Measurements from ENCODE around the gene BPGM.

Gene BPGM

GRCh38 chr7:134623193-134623592 is 23.5 kb upstream of the BPGM start:
- H3K27me3 ChIP-seq (ENCODE audit: control insufficient read depth, low read length), result peaks cover 57% of the 10 kb centered on the region
- TF ChIP-seq EZH2phosphoT487 (IDR thresholded peaks at IDR 0.05; ENCODE audit: borderline replicate concordance, low read length) (no peak), CTCF (IDR thresholded peaks at IDR 0.05; ENCODE audit: low read depth, low read length, poor library complexity, severe bottlenecking) (no peak)

GRCh38 chr7:134625550-134625949 is 21.1 kb upstream of the BPGM start:
- H3K27ac ChIP-seq (ENCODE audit: low read depth, low read length), result no peak overlapping the region
- TF ChIP-seq EZH2phosphoT487 (IDR thresholded peaks at IDR 0.05; ENCODE audit: borderline replicate concordance, low read length), result no peak
- no peak for TF ChIP-seq CTCF (IDR thresholded peaks at IDR 0.05; ENCODE audit: low read depth, low read length, poor library complexity, severe bottlenecking)
- H3K4me3 ChIP-seq (ENCODE audit: low read length), result no peak overlapping the region
- no peaks in the 10 kb centered on the region for H3K4me1 ChIP-seq (ENCODE audit: control insufficient read depth, low read length)
- H3K36me3 ChIP-seq (ENCODE audit: control insufficient read depth, low read length), result no peaks in the 10 kb centered on the region
- no peaks in the 10 kb centered on the region for H4K20me1 ChIP-seq (ENCODE audit: control insufficient read depth, insufficient read depth, low read depth, low read length)
- H3K79me2 ChIP-seq (ENCODE audit: control insufficient read depth, low read length), result no peaks in the 10 kb centered on the region
- no peaks in the 10 kb centered on the region for H3K9me3 ChIP-seq (ENCODE audit: control insufficient read depth, insufficient read depth, low read length)
- H3K9me2 ChIP-seq (replicated peaks; ENCODE audit: control insufficient read depth, low read length), result no peaks in the 10 kb centered on the region
- no peak overlapping the region for H3K4me2 ChIP-seq (ENCODE audit: low read length)
- peaks cover 58% of the 10 kb centered on the region for H3K27me3 ChIP-seq (ENCODE audit: control insufficient read depth, low read length)
- no peaks in the 10 kb centered on the region for H3F3A ChIP-seq (ENCODE audit: control insufficient read depth, insufficient read depth)

More at GRCh38 chr7:134623193-134623592, 23.5 kb upstream of the BPGM start:
- H3K4me3 ChIP-seq (ENCODE audit: low read length), result no peak overlapping the region
- no peaks in the 10 kb centered on the region for H3K9me2 ChIP-seq (replicated peaks; ENCODE audit: control insufficient read depth, low read length)
- no peaks in the 10 kb centered on the region for H3K36me3 ChIP-seq (ENCODE audit: control insufficient read depth, low read length)
- no peak overlapping the region for H3K27ac ChIP-seq (ENCODE audit: low read depth, low read length)
- no peaks in the 10 kb centered on the region for H4K20me1 ChIP-seq (ENCODE audit: control insufficient read depth, insufficient read depth, low read depth, low read length)
- no peaks in the 10 kb centered on the region for H3K4me1 ChIP-seq (ENCODE audit: control insufficient read depth, low read length)
- H3K79me2 ChIP-seq (ENCODE audit: control insufficient read depth, low read length), result no peaks in the 10 kb centered on the region
- no peak overlapping the region for H3K4me2 ChIP-seq (ENCODE audit: low read length)
- no peaks in the 10 kb centered on the region for H3K9me3 ChIP-seq (ENCODE audit: control insufficient read depth, insufficient read depth, low read length)
- no peaks in the 10 kb centered on the region for H3F3A ChIP-seq (ENCODE audit: control insufficient read depth, insufficient read depth)

- no peak overlapping the region for H3K4me3 ChIP-seq (ENCODE audit: low read length)
- TF ChIP-seq EZH2phosphoT487 (IDR thresholded peaks at IDR 0.05; ENCODE audit: borderline replicate concordance, low read length) (no peak), CTCF (IDR thresholded peaks at IDR 0.05; ENCODE audit: low read depth, low read length, poor library complexity, severe bottlenecking) (no peak)
- H3F3A ChIP-seq (ENCODE audit: control insufficient read depth, insufficient read depth), result no peaks in the 10 kb centered on the region
- H3K9me3 ChIP-seq (ENCODE audit: control insufficient read depth, insufficient read depth, low read length), result no peaks in the 10 kb centered on the region
- no peak overlapping the region for H3K4me2 ChIP-seq (ENCODE audit: low read length)
- H4K20me1 ChIP-seq (ENCODE audit: control insufficient read depth, insufficient read depth, low read depth, low read length), result no peaks in the 10 kb centered on the region
- H3K79me2 ChIP-seq (ENCODE audit: control insufficient read depth, low read length), result no peaks in the 10 kb centered on the region
- H3K27me3 ChIP-seq (ENCODE audit: control insufficient read depth, low read length), result peaks cover 53% of the 10 kb centered on the region
- H3K4me1 ChIP-seq (ENCODE audit: control insufficient read depth, low read length), result no peaks in the 10 kb centered on the region
- H3K9me2 ChIP-seq (replicated peaks; ENCODE audit: control insufficient read depth, low read length), result no peaks in the 10 kb centered on the region
- no peaks in the 10 kb centered on the region for H3K36me3 ChIP-seq (ENCODE audit: control insufficient read depth, low read length)
- no peak overlapping the region for H3K27ac ChIP-seq (ENCODE audit: low read depth, low read length)
These were observed 19.4 kb upstream of the BPGM start for GRCh38 chr7:134627109-134627774.
